ENCODE data around the gene EBF3. TPM values are rescaled to one million over a fixed set of nuclear protein-coding genes. Genes with fewer than 3 reads are reported as not detected.

EBF3 gene
- total RNA-seq, 1 experiment from 2014 or later, result 56.2 TPM

- Histone ChIP-seq H3K36me3 (ENCODE audit: insufficient read depth, low read length, poor library complexity, severe bottlenecking) (no peaks in the 10 kb centered on the region), H3K4me3 (ENCODE audit: low read depth, low read length, poor library complexity, severe bottlenecking) (peak overlapping the region; percentile 53), H3K4me1 (ENCODE audit: insufficient read depth, low read length, poor library complexity, severe bottlenecking) (peaks cover 28% of the 10 kb centered on the region), H3K27me3 (replicated peaks; ENCODE audit: insufficient read depth, low read depth, low read length, poor library complexity) (peaks cover 18% of the 10 kb centered on the region), H3K9me3 (ENCODE audit: low read depth, low read length, poor library complexity, severe bottlenecking) (no peaks in the 10 kb centered on the region), H3K27ac (ENCODE audit: low read depth, low read length, poor library complexity, severe bottlenecking) (no peak overlapping the region)
- ChIA-PET POLR2A (ENCODE audit: low non-redundant PET) (no interaction called here), CTCF (interaction anchor here (0.5 to 1.4 kb wide), 11 partner anchors 9 to 1805 kb away, joined by 3 to 7 read pairs (median 4); no protein-coding TSS in a partner anchor)
- intact Hi-C loops (cut with micrococcal nuclease; ENCODE audit: unreplicated experiment), result loop anchor here (5.0 to 10.0 kb wide), 4 partner anchors 154 to 1758 kb away; no protein-coding TSS in a partner anchor
- no peak for TF ChIP-seq EZH2 (IDR thresholded peaks at IDR 0.05; ENCODE audit: borderline replicate concordance, low read depth, low read length, poor library complexity, severe bottlenecking)
- TF ChIP-seq, protein P1, sequence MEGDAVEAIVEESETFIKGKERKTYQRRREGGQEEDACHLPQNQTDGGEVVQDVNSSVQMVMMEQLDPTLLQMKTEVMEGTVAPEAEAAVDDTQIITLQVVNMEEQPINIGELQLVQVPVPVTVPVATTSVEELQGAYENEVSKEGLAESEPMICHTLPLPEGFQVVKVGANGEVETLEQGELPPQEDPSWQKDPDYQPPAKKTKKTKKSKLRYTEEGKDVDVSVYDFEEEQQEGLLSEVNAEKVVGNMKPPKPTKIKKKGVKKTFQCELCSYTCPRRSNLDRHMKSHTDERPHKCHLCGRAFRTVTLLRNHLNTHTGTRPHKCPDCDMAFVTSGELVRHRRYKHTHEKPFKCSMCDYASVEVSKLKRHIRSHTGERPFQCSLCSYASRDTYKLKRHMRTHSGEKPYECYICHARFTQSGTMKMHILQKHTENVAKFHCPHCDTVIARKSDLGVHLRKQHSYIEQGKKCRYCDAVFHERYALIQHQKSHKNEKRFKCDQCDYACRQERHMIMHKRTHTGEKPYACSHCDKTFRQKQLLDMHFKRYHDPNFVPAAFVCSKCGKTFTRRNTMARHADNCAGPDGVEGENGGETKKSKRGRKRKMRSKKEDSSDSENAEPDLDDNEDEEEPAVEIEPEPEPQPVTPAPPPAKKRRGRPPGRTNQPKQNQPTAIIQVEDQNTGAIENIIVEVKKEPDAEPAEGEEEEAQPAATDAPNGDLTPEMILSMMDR (conservative IDR thresholded peaks at IDR 0.05; ENCODE audit: low read depth, low read length), result no peak
- no TSS peak for BruUV-seq (replicated peaks)
- peak; percentile 67 for DNase-seq (ENCODE audit: low spot score)
Observed at GRCh38 chr10:129970465-129971364, 6.6 kb upstream of the EBF3 start.

DNA sequence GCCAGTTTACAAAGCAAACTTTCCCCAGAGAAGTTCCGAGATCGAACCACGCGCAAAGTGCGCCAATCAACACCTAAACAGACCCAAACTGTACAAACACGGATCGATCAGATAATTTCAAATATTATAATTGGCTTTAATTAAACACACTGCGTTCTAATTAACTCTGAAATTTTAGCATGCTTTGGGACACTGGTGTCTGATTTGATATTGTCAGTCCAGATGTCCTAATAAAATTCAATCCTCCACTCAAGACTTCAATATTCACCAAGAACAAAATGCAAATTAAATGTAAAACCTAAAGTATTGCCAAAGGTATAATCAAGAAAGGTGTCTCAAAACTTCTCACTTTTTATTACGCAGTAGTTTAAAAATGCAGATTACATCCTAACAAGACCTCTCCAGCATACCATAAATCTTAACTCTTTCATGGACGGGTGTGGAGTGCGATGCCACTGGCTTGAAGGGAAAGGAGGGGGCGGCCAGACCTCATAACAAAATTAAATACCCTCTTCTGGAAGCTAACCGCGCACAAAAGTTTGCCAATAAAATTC lies 5.9 kb upstream of the EBF3 start:
- Histone ChIP-seq H3K27ac (ENCODE audit: low read depth, low read length, poor library complexity, severe bottlenecking) (no peak overlapping the region), H3K9me3 (ENCODE audit: low read depth, low read length, poor library complexity, severe bottlenecking) (no peaks in the 10 kb centered on the region), H3K4me1 (ENCODE audit: insufficient read depth, low read length, poor library complexity, severe bottlenecking) (peaks cover 31% of the 10 kb centered on the region), H3K27me3 (replicated peaks; ENCODE audit: insufficient read depth, low read depth, low read length, poor library complexity) (peaks cover 18% of the 10 kb centered on the region), H3K36me3 (ENCODE audit: insufficient read depth, low read length, poor library complexity, severe bottlenecking) (no peaks in the 10 kb centered on the region), H3K4me3 (ENCODE audit: low read depth, low read length, poor library complexity, severe bottlenecking) (peak overlapping the region; percentile 53)
- ChIA-PET POLR2A (ENCODE audit: low non-redundant PET) (no interaction called here), CTCF (interaction anchor here (0.7 to 0.8 kb wide), 2 partner anchors 116 to 1064 kb away, joined by 3 to 4 read pairs; no protein-coding TSS in a partner anchor)
- intact Hi-C loops (cut with micrococcal nuclease; ENCODE audit: unreplicated experiment), result loop anchor here (1.0 to 10.0 kb wide), 8 partner anchors 155 to 1758 kb away; no protein-coding TSS in a partner anchor
- no peak for DNase-seq (ENCODE audit: low spot score)
- BruUV-seq (replicated peaks), result TSS peak; percentile 43
- TF ChIP-seq, protein P1 (conservative IDR thresholded peaks at IDR 0.05; ENCODE audit: low read depth, low read length), result no peak
- TF ChIP-seq EZH2 (IDR thresholded peaks at IDR 0.05; ENCODE audit: borderline replicate concordance, low read depth, low read length, poor library complexity, severe bottlenecking), result no peak

DNA sequence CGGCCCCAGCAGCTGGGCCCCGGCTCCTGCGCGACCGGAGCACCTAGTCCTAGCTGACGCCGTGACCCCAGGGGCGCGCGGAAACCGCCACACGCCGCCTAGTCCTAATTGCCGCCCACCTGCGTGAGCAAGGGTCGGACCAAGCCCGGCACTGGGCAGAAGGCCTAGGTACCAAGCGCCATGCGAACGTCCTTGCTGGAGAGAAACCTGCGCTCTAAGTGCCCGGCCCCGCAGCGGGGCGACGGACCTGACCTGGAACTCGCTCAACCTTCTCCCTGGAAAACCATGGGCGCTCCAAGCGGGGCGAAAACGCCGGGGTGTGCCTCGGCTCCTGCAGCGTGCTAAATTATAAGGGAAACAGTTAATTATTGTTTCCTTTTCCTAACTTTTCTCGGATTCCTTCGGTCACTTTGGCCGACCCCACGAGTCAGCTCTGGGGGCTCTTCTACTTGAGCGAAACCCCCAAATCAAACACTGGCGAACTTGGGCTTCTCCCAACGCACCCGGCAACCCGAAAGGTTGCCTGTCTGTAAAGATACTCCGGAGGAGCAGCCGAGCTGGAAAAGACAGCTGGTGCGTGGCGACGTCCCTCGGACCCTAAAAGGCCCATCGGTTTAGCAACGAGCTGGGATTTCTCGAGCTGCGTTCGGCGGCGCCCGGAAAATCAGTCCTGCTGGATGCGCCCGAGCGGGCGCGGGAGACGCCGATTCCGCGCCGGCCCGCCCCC lies 5.3 kb upstream of the EBF3 start:
- Histone ChIP-seq H3K27me3 (replicated peaks; ENCODE audit: insufficient read depth, low read depth, low read length, poor library complexity) (peaks cover 18% of the 10 kb centered on the region), H3K9me3 (ENCODE audit: low read depth, low read length, poor library complexity, severe bottlenecking) (no peaks in the 10 kb centered on the region), H3K36me3 (ENCODE audit: insufficient read depth, low read length, poor library complexity, severe bottlenecking) (no peaks in the 10 kb centered on the region), H3K4me3 (ENCODE audit: low read depth, low read length, poor library complexity, severe bottlenecking) (peak overlapping the region; percentile 53), H3K4me1 (ENCODE audit: insufficient read depth, low read length, poor library complexity, severe bottlenecking) (peaks cover 34% of the 10 kb centered on the region), H3K27ac (ENCODE audit: low read depth, low read length, poor library complexity, severe bottlenecking) (no peak overlapping the region)
- POLR2A ChIA-PET (ENCODE audit: low non-redundant PET), result no interaction called here
- BruUV-seq (replicated peaks), result no TSS peak
- intact Hi-C loops (cut with micrococcal nuclease; ENCODE audit: unreplicated experiment), result loop anchor here (1.0 to 10.0 kb wide), 4 partner anchors 675 to 1435 kb away; no protein-coding TSS in a partner anchor
- TF ChIP-seq, protein P1 (conservative IDR thresholded peaks at IDR 0.05; ENCODE audit: low read depth, low read length), result peak; percentile 35; the same call in 1 of the 2 replicates
- TF ChIP-seq EZH2 (IDR thresholded peaks at IDR 0.05; ENCODE audit: borderline replicate concordance, low read depth, low read length, poor library complexity, severe bottlenecking), result no peak
- CTCF ChIA-PET, result interaction anchor here (0.7 to 0.8 kb wide), 2 partner anchors 116 to 1063 kb away, joined by 3 to 4 read pairs; no protein-coding TSS in a partner anchor
- DNase-seq (ENCODE audit: low spot score), result peak; percentile 62

Data from A673 (cell line).